Activated CD4-positive, alpha-beta T cell treated with anti-CD3 and anti-CD28 coated beads, Interleukin-2, Interleukin-4, amounts not matched to agents 100 ng/mL and 50 ng/mL, durations not matched to agents 16 hours and 8 hours (primary cell): ENCODE data around the gene CPB1.

Experiments used
- DNase-seq: peaks from one replicate; pipeline ENCODE4 v3.0.0-alpha.2; 2020; ENCODE audit warnings: low spot score

CPB1 gene

GRCh38 chr3:148882288-148882687 lies 54.7 kb downstream of the CPB1 start:
- no peak for DNase-seq

- DNase-seq: no peak
Observed at GRCh38 chr3:148883163-148883562, 55.6 kb downstream of the CPB1 start.

GRCh38 chr3:148884261-148884660 lies 56.6 kb downstream of the CPB1 start:
- no peak for DNase-seq

GRCh38 chr3:148889828-148890227 lies 62.2 kb downstream of the CPB1 start:
- DNase-seq: no peak

GRCh38 chr3:148896062-148896461 lies 68.5 kb downstream of the CPB1 start:
- DNase-seq: no peak

- no peak for DNase-seq
Observed at GRCh38 chr3:148901987-148902791, 74.6 kb downstream of the CPB1 start.

GRCh38 chr3:148903022-148903442 lies 75.4 kb downstream of the CPB1 start:
- DNase-seq: no peak

- DNase-seq: no peak
Observed at GRCh38 chr3:148903941-148904340, 76.3 kb downstream of the CPB1 start.

- no peak for DNase-seq
Observed at GRCh38 chr3:148906667-148907066, 79.1 kb downstream of the CPB1 start.
